ENCODE measurements around the gene SP140L. TPM values are rescaled to one million over a fixed set of nuclear protein-coding genes. Genes with fewer than 3 reads are reported as not detected.

SP140L gene
- total RNA-seq, 6 donors from 2014 or later = 15.5 to 38.8 (median 18.9) TPM

DNA sequence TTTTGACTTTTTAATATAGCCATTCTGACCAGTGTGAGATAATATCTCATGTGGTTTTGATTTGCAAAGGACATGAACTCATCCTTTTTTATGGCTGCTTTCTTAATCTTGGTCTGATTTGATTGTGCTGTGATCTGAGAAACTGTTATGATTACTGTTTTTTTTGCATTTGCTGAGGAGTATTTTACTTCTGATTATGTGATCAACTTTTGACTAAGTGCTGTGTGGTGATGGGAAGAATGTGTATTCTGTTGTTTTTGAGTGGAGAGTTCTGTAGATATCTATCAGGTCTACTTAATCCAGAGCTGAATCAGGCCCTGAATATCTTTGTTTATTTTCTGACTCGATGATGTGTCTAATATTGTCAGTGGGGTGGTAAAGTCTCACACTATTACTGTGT is 16.8 kb downstream of the SP140L start:
- H3K27me3 ChIP-seq = no peaks in the 10 kb centered on the region
- WGBS, 2 donors = 91 to 96% methylated on average over 1 of the region's 1 CpG
- ATAC-seq (ENCODE audit: low FRiP score in 2 of 2) (no peak), DNase-seq (no peak)
- TF ChIP-seq POLR2AphosphoS5 (IDR thresholded peaks at IDR 0.05) = no peak
- no peak for TF ChIP-seq EP300 (IDR thresholded peaks at IDR 0.05)
- no peak for TF ChIP-seq POLR2A (IDR thresholded peaks at IDR 0.05)
- TF ChIP-seq, protein P1, sequence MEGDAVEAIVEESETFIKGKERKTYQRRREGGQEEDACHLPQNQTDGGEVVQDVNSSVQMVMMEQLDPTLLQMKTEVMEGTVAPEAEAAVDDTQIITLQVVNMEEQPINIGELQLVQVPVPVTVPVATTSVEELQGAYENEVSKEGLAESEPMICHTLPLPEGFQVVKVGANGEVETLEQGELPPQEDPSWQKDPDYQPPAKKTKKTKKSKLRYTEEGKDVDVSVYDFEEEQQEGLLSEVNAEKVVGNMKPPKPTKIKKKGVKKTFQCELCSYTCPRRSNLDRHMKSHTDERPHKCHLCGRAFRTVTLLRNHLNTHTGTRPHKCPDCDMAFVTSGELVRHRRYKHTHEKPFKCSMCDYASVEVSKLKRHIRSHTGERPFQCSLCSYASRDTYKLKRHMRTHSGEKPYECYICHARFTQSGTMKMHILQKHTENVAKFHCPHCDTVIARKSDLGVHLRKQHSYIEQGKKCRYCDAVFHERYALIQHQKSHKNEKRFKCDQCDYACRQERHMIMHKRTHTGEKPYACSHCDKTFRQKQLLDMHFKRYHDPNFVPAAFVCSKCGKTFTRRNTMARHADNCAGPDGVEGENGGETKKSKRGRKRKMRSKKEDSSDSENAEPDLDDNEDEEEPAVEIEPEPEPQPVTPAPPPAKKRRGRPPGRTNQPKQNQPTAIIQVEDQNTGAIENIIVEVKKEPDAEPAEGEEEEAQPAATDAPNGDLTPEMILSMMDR (IDR thresholded peaks at IDR 0.05) = no peak
- H3K27ac ChIP-seq = no peak overlapping the region
- H3K4me3 ChIP-seq = no peak overlapping the region
- H3K4me1 ChIP-seq = peaks cover 0 to 8% (median 3%) of the 10 kb centered on the region in 4 donors
- no peaks in the 10 kb centered on the region for H3K36me3 ChIP-seq
- H3K9me3 ChIP-seq = peaks cover 0 to 7% (median 2%) of the 10 kb centered on the region in 4 donors

DNA sequence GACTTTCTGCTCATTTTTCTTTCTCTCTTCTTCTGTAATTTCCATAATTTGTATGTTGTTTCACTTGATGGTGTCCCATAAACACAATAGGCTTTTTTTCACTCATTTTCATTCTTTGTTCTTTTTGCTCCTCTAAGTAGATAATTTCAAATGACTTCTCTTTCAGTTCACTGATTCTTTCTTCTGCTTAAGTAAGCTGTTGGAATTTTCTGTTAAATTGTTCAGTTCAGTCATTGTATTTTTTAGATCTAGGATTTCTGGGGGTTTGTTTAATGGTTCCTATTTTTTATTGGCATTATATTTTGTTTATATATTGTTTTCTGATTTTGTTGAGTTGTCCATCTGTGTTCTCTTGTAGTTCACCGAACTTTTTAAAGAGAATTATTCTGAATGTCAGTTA is 19.5 kb downstream of the SP140L start:
- Histone ChIP-seq H3K4me3 (no peak overlapping the region), H3K9me3 (peaks cover 0 to 7% (median 2%) of the 10 kb centered on the region in 4 donors), H3K27me3 (no peaks in the 10 kb centered on the region), H3K4me1 (peaks cover 0 to 8% (median 3%) of the 10 kb centered on the region in 4 donors), H3K36me3 (no peaks in the 10 kb centered on the region), H3K27ac (no peak overlapping the region)
- TF ChIP-seq POLR2AphosphoS5 (IDR thresholded peaks at IDR 0.05) (no peak), POLR2A (IDR thresholded peaks at IDR 0.05) (no peak), EP300 (IDR thresholded peaks at IDR 0.05) (no peak)
- TF ChIP-seq, protein P1 (IDR thresholded peaks at IDR 0.05) = no peak
- DNase-seq (no peak), ATAC-seq (ENCODE audit: low FRiP score in 2 of 2) (no peak)
- WGBS, 2 donors = 98 to 100% methylated on average over 1 of the region's 1 CpG

DNA sequence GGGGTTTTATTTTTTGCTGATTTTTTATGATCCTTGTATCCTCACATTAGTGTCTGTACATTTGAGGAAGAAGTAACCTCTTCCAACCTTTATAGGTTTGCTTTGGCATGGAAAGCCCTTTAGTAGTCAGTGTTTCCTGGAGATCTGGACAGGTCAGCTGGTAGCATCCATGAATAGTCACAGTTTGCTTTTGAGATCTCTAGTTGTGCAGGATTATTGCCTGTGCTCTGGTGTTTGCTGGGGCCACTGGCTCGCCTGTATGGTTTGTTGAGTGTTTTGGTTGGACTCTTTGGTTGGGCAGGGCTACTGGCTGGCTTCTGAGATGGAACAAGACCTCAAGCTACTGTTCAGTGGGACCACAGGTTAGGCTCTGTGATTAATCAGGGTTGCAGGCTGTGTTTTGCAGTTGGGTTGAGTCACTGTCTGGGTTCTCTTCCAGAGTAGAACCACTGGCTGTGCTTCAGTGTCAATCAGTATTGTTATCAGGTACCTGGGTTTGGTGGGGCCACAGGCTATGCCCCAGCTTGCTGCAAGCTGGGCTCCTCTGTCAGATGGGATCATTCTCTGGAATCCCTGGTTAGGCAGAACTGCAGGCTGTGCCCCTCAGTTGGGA is 20.0 kb downstream of the SP140L start:
- 100% methylated on average over 1 of the region's 1 CpG; no CpG with 5 or more reads in 1 of the 2 donors for WGBS, 2 donors
- no peaks in the 10 kb centered on the region for H3K27me3 ChIP-seq
- peaks cover 0 to 7% (median 2%) of the 10 kb centered on the region in 4 donors for H3K9me3 ChIP-seq
- H3K36me3 ChIP-seq = no peaks in the 10 kb centered on the region
- no peak overlapping the region for H3K4me3 ChIP-seq
- TF ChIP-seq POLR2A (IDR thresholded peaks at IDR 0.05) (no peak), POLR2AphosphoS5 (IDR thresholded peaks at IDR 0.05) (no peak), EP300 (IDR thresholded peaks at IDR 0.05) (no peak)
- TF ChIP-seq, protein P1 (IDR thresholded peaks at IDR 0.05) = no peak
- no peak overlapping the region for H3K27ac ChIP-seq
- ATAC-seq (ENCODE audit: low FRiP score in 2 of 2) = no peak
- DNase-seq = no peak
- peaks cover 0 to 8% (median 3%) of the 10 kb centered on the region in 4 donors for H3K4me1 ChIP-seq

DNA sequence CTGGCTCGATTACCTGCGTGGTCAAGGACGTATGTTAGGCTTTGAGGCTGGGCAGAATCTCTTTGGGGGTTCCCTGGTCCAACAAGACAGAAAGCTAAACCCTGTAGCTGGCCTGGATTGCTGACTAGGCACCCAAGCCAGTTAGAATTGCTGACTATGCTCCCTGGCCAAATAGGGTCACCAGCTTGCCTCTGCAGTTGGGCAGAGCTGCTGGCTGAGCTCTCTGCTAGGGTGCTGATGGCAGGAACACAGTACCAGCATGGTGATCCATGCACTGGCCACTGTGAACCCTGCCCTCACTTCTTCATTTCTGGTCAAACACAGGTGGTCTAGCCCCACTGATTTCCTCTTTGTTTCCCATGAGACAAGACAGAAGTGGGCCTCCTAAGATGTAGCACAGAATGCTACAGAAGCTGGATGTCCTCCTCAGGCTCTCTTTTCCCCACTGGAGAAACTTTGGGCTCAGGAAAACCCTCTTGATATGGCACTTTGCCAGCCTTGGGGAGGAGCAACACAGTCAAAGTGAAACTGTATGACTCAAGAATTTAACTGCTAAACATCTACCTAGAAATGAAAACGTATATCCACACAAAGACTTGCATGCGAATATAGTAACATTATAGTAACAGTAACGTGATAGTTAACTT is 20.8 kb downstream of the SP140L start:
- H3K4me3 ChIP-seq = no peak overlapping the region
- WGBS, 2 donors = 80 to 89% methylated on average over 6 of the region's 6 CpGs
- peaks cover 0 to 8% (median 3%) of the 10 kb centered on the region in 4 donors for H3K4me1 ChIP-seq
- no peaks in the 10 kb centered on the region for H3K36me3 ChIP-seq
- H3K27ac ChIP-seq = peak overlapping the region in 2 of 4 donors; percentile 6 to 27
- H3K9me3 ChIP-seq = peaks cover 0 to 7% (median 2%) of the 10 kb centered on the region in 4 donors
- ATAC-seq (ENCODE audit: low FRiP score in 2 of 2) = peak in 1 of 2 donors; percentile 14
- no peaks in the 10 kb centered on the region for H3K27me3 ChIP-seq
- TF ChIP-seq, protein P1 (IDR thresholded peaks at IDR 0.05) = no peak
- TF ChIP-seq EP300 (IDR thresholded peaks at IDR 0.05) (no peak), POLR2A (IDR thresholded peaks at IDR 0.05) (no peak), POLR2AphosphoS5 (IDR thresholded peaks at IDR 0.05) (no peak)
- DNase-seq = no peak

Measured in upper lobe of left lung (tissue), 6 donors.